ENCODE results near the gene STXBP1. TPM values are rescaled to one million over a fixed set of nuclear protein-coding genes. Genes with fewer than 3 reads are reported as not detected.
A peak's percentile ranks its signal among the peaks of the same experiment; 100 is the strongest.

Gene STXBP1
- total and polyA plus RNA-seq, 9 of the 15 experiments (the other 6 are each of a cell fraction or from before 2014, with no cell fraction given), result 4.6 to 35.1 (median 9.7) TPM

DNA sequence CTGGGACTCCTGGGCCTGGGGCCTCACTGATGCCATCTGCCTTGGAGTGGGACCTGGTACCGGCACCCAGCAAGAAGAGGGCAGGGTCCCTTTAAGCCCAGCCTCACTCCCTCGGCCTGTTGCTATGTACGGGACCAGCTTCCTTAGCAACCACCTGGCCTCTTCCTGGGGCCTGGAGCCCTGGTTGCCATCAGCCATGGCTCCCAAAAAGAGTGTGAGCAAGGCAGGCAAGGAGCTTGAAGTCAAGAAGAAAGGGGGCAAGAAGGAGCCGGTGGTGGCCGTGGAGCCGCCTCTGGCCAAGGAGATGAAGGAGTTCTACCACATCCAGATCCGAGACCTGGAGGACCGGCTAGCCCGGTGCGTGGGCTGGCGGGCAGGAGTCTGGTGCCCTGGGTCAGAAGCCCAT is 94.8 kb downstream of the STXBP1 start, which contains the start of gene CFAP157 (continued):
- TF ChIP-seq, protein P1, sequence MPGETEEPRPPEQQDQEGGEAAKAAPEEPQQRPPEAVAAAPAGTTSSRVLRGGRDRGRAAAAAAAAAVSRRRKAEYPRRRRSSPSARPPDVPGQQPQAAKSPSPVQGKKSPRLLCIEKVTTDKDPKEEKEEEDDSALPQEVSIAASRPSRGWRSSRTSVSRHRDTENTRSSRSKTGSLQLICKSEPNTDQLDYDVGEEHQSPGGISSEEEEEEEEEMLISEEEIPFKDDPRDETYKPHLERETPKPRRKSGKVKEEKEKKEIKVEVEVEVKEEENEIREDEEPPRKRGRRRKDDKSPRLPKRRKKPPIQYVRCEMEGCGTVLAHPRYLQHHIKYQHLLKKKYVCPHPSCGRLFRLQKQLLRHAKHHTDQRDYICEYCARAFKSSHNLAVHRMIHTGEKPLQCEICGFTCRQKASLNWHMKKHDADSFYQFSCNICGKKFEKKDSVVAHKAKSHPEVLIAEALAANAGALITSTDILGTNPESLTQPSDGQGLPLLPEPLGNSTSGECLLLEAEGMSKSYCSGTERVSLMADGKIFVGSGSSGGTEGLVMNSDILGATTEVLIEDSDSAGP (CRISPR knock-in tag; IDR thresholded peaks at IDR 0.05), result peak; percentile 90

DNA sequence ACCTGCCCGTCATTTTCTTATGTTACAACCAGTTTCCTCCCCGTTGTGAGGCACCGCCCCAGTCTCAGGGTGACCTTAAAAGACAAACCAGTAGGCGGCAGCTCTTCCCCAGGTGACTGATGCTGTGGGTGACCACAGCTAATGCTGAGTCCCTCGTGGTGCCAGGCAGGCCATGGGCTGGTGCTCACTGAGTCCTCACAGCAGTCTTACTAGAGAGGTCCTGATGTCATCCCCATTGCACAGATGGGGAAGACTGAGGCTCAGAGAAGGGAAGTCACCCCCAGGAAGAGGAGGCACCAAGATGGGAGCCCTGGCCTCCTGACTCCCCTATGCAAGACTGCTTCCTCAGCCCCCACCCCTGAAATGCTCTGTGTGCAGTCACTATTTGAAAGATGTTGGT is 95.7 kb downstream of the STXBP1 start:
- Histone ChIP-seq H3K9ac (ENCODE audit: insufficient read depth in 1 of 2, low read depth in 2 of 2, low read length in 2 of 2) (no peak overlapping the region), H2AFZ (ENCODE audit: low read depth, low read length) (no peak overlapping the region), H3K36me3 (ENCODE audit: control insufficient read depth, insufficient read depth, low read length) (no peaks in the 10 kb centered on the region), H3K4me2 (ENCODE audit: insufficient read depth, low read length) (no peak overlapping the region), H3K4me1 (replicated peaks in 1 of 2; ENCODE audit: control insufficient read depth in 2 of 2, insufficient read depth in 2 of 2, low read length in 2 of 2) (peaks cover 0 to 40% of the 10 kb centered on the region in 2 experiments; a peak in 2 of 5 replicates), H3K9me3 (replicated peaks; ENCODE audit: control insufficient read depth, insufficient read depth, low read depth, low read length) (0 out of 2 replicates have a peak, but pooled peaks cover 4% of the 10 kb centered on the region), H3K79me2 (ENCODE audit: control insufficient read depth, insufficient read depth, low read length) (no peaks in the 10 kb centered on the region), H3K27ac (ENCODE audit: extremely low read depth, low read depth, low read length) (no peak overlapping the region), H3K4me3 (no peak overlapping the region), H4K20me1 (replicated peaks; ENCODE audit: control insufficient read depth, insufficient read depth, low read length) (no peaks in the 10 kb centered on the region), H3K27me3 (ENCODE audit: control insufficient read depth in 2 of 2, insufficient read depth in 2 of 2, low read length in 2 of 2) (no peaks in the 10 kb centered on the region), H3K9me1 (ENCODE audit: control insufficient read depth, insufficient read depth, low read length) (no peaks in the 10 kb centered on the region)
- ChIA-PET CTCF (ENCODE audit: low intra/inter-chr PET ratio) (no interaction called here), POLR2A (interaction anchor here (1.2 kb wide), 1 partner anchor 17 kb away, joined by 3 read pairs; no protein-coding TSS in a partner anchor)
- in situ Hi-C loops (cut with MboI), result no loop called here
- intact Hi-C loops (cut with micrococcal nuclease), result no loop called here
- BruUV-seq (replicated peaks), result no TSS peak
- DNase-seq (ENCODE audit: extremely low read depth in 1 of 4, low spot score in 3 of 4) (peak in 3 of 4 experiments; percentile 34 to 39 (median 38)), ATAC-seq (peak; percentile 19; the same call in 1 of the 3 replicates), FAIRE-seq (no peak)
- 26% methylated on average over 5 of the region's 5 CpGs for WGBS (ENCODE audit: insufficient coverage, low coverage, missing lambda C conversion rate)
- no peak for TF ChIP-seq SRSF7 (optimal IDR thresholded peaks at IDR 0.05; ENCODE audit: low read depth, low read length)
- 0 out of 4 replicates have a peak, but pooled peaks of 1 of the 2 experiments have one; percentile 25 for TF ChIP-seq RCOR1 (IDR thresholded peaks at IDR 0.05; ENCODE audit: borderline replicate concordance in 1 of 2, low read depth in 2 of 2, low read length in 2 of 2)
- no peak for TF ChIP-seq ZNF384 (IDR thresholded peaks at IDR 0.05; ENCODE audit: low read depth, low read length)
- TF ChIP-seq CBX3 (IDR thresholded peaks at IDR 0.05; ENCODE audit: borderline replicate concordance in 1 of 2, low read length in 2 of 2), result 0 out of 3 replicates have a peak, but pooled peaks of 1 of the 2 experiments have one; percentile 45
- TF ChIP-seq, protein P2, sequence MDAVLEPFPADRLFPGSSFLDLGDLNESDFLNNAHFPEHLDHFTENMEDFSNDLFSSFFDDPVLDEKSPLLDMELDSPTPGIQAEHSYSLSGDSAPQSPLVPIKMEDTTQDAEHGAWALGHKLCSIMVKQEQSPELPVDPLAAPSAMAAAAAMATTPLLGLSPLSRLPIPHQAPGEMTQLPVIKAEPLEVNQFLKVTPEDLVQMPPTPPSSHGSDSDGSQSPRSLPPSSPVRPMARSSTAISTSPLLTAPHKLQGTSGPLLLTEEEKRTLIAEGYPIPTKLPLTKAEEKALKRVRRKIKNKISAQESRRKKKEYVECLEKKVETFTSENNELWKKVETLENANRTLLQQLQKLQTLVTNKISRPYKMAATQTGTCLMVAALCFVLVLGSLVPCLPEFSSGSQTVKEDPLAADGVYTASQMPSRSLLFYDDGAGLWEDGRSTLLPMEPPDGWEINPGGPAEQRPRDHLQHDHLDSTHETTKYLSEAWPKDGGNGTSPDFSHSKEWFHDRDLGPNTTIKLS (IDR thresholded peaks at IDR 0.05; ENCODE audit: borderline replicate concordance, low read depth), result no peak
- no peak for TF ChIP-seq FOXJ2 (tag; IDR thresholded peaks at IDR 0.05)
- TF ChIP-seq ZNF121 (CRISPR knock-in tag; conservative IDR thresholded peaks at IDR 0.05), result no peak
- no peak for TF ChIP-seq HDAC1 (IDR thresholded peaks at IDR 0.05)
- TF ChIP-seq CBX1 (IDR thresholded peaks at IDR 0.05; ENCODE audit: low read depth), result peak; percentile 69; the same call in 1 of the 2 replicates
- TF ChIP-seq, protein P3, sequence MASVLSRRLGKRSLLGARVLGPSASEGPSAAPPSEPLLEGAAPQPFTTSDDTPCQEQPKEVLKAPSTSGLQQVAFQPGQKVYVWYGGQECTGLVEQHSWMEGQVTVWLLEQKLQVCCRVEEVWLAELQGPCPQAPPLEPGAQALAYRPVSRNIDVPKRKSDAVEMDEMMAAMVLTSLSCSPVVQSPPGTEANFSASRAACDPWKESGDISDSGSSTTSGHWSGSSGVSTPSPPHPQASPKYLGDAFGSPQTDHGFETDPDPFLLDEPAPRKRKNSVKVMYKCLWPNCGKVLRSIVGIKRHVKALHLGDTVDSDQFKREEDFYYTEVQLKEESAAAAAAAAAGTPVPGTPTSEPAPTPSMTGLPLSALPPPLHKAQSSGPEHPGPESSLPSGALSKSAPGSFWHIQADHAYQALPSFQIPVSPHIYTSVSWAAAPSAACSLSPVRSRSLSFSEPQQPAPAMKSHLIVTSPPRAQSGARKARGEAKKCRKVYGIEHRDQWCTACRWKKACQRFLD (CRISPR knock-in tag; IDR thresholded peaks at IDR 0.05), result no peak
- TF ChIP-seq TEAD4 (IDR thresholded peaks at IDR 0.05; ENCODE audit: low read length), result no peak
- TF ChIP-seq TEAD4 (CRISPR knock-in tag; IDR thresholded peaks at IDR 0.05; ENCODE audit: borderline replicate concordance), result no peak
- TF ChIP-seq, protein P4, sequence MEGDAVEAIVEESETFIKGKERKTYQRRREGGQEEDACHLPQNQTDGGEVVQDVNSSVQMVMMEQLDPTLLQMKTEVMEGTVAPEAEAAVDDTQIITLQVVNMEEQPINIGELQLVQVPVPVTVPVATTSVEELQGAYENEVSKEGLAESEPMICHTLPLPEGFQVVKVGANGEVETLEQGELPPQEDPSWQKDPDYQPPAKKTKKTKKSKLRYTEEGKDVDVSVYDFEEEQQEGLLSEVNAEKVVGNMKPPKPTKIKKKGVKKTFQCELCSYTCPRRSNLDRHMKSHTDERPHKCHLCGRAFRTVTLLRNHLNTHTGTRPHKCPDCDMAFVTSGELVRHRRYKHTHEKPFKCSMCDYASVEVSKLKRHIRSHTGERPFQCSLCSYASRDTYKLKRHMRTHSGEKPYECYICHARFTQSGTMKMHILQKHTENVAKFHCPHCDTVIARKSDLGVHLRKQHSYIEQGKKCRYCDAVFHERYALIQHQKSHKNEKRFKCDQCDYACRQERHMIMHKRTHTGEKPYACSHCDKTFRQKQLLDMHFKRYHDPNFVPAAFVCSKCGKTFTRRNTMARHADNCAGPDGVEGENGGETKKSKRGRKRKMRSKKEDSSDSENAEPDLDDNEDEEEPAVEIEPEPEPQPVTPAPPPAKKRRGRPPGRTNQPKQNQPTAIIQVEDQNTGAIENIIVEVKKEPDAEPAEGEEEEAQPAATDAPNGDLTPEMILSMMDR (IDR thresholded peaks at IDR 0.05 in 2 of 3, conservative IDR thresholded peaks at IDR 0.05 in 1 of 3; ENCODE audit: insufficient read depth in 2 of 3, low read depth in 1 of 3, low read length in 3 of 3), result peak in 2 of 3 experiments; percentile 29 to 37; a peak in 2 of 6 replicates

Data from K562 (cell line).